ENCODE data around the gene GRWD1.

DNA sequence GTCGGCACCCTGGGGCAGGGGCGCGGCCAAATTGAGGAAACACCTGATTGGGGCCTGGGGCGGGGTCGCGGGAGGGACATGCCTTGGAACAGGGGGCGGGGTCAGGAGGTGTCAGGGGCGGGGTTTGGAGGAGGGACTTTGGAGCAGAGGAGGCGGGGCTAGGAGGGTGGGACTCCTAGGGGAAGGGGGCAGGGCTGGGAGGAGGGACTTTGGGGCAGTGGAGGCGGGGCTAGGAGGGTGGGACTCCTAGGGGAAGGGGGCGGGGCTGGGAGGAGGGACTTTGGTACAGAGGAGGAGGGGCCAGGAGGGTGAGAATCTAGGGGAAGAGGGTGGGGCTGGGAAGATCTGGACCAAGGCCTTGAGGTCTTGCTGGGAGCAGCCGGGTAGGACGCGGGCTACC is 30.4 kb upstream of the GRWD1 start:
- TF ChIP-seq EZH2 (IDR thresholded peaks at IDR 0.05; ENCODE audit: borderline replicate concordance): no peak
- no peak for TF ChIP-seq EZH2phosphoT487 (IDR thresholded peaks at IDR 0.05; ENCODE audit: low read depth, severe bottlenecking, unreplicated experiment)
- TF ChIP-seq, protein P1, sequence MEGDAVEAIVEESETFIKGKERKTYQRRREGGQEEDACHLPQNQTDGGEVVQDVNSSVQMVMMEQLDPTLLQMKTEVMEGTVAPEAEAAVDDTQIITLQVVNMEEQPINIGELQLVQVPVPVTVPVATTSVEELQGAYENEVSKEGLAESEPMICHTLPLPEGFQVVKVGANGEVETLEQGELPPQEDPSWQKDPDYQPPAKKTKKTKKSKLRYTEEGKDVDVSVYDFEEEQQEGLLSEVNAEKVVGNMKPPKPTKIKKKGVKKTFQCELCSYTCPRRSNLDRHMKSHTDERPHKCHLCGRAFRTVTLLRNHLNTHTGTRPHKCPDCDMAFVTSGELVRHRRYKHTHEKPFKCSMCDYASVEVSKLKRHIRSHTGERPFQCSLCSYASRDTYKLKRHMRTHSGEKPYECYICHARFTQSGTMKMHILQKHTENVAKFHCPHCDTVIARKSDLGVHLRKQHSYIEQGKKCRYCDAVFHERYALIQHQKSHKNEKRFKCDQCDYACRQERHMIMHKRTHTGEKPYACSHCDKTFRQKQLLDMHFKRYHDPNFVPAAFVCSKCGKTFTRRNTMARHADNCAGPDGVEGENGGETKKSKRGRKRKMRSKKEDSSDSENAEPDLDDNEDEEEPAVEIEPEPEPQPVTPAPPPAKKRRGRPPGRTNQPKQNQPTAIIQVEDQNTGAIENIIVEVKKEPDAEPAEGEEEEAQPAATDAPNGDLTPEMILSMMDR (IDR thresholded peaks at IDR 0.05; ENCODE audit: poor library complexity): no peak
